ENCODE measurements around the gene MPZL3. TPM values are rescaled to one million over a fixed set of nuclear protein-coding genes. Genes with fewer than 3 reads are reported as not detected.
"Not testable (repeated sequence)": the region's sequence is repeated elsewhere in the genome, so short reads cannot be mapped to it uniquely, and the experiment has no call there.

MPZL3 gene
- total and polyA plus RNA-seq, 9 donors, result 0.25 to 7.0 (median 1.0) TPM

DNA sequence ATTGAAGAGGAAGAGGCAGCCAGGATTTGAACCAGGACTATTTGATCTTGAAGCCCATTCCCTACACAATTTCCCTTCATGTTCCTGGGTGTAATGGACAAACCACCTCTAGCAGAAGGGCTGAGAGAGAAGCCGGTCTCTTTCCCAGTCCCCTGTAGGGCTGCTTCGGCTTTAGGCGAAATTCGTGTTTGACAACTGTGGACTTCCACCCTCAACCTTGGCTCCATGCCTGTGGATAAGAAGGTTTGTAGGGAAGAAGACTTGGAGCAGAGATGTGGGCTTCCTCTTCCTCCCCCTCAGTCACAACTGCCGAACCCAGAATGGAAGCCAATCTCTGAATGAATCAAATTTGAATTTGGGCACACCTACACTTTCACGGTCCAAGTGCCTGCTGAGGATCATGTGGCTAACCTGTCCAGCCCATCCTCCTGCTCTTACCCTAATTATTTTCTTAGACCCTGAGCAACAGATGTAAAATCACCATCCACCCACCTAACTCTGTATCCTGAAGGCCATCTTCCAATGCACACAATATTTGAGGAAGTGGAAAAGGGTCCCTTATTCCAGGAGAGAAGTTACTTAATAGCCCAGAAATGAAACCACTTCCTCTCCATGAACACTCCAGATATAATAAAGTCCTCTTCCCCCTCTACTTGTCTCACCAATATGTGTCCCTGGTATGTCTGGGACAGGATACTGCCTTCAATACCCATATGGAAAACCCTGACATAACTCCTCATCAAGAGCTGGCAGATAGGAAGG, 65.6 kb downstream of the MPZL3 start:
- H3K27ac ChIP-seq, result no peak overlapping the region
- no peaks in the 10 kb centered on the region for H3K27me3 ChIP-seq
- WGBS, 3 donors, result 22 to 49% (median 41%) methylated on average over 6 of the region's 6 CpGs
- no peaks in the 10 kb centered on the region for H3K9me3 ChIP-seq
- TF ChIP-seq EP300 (IDR thresholded peaks at IDR 0.05), result no peak
- no peak for TF ChIP-seq POLR2A (IDR thresholded peaks at IDR 0.05)
- TF ChIP-seq, protein P1, sequence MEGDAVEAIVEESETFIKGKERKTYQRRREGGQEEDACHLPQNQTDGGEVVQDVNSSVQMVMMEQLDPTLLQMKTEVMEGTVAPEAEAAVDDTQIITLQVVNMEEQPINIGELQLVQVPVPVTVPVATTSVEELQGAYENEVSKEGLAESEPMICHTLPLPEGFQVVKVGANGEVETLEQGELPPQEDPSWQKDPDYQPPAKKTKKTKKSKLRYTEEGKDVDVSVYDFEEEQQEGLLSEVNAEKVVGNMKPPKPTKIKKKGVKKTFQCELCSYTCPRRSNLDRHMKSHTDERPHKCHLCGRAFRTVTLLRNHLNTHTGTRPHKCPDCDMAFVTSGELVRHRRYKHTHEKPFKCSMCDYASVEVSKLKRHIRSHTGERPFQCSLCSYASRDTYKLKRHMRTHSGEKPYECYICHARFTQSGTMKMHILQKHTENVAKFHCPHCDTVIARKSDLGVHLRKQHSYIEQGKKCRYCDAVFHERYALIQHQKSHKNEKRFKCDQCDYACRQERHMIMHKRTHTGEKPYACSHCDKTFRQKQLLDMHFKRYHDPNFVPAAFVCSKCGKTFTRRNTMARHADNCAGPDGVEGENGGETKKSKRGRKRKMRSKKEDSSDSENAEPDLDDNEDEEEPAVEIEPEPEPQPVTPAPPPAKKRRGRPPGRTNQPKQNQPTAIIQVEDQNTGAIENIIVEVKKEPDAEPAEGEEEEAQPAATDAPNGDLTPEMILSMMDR (IDR thresholded peaks at IDR 0.05), result no peak
- H3K4me3 ChIP-seq, result no peak overlapping the region
- no peaks in the 10 kb centered on the region for H3K36me3 ChIP-seq
- intact Hi-C loops (cut with DNase I), result no loop called here
- DNase-seq, result no peak
- H3K4me1 ChIP-seq (ENCODE audit: insufficient read depth), result no peaks in the 10 kb centered on the region

DNA sequence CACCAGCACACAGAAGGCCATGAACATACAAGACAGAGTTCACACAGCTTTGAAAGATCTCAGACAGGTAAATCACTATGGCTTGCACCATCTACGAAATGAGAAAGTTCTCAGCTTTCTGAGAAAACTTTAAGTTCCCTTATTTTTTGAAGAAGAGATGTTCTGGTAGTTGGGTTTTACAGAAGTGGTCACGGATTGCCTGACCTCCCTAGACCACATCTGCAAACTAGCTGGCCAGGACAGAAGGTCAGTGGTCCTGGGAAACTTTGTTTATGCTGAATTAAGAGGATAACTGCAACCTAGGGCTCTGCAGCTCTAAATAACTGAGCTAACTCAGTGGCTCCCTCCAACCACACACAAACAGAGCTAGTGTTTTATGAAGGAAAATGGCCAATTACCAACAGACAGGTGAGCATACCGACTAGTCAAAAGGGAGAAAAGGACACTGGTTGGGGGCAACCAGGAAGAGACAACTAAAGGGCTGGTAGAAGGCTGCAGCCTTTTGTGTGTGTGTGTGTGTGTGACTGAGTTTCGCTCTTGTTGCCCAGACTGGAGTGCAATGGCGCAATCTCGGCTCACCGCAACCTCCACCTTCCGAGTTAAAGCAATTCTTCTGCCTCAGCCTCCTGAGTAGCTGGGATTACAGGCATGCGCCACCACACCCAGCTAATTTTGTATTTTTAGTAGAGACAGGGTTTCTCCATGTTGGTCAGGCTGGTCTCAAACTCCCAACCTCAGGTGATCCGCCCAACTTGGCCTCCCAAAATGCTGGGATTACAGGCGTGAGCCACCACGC, 67.2 kb downstream of the MPZL3 start:
- 89 to 91% (median 90%) methylated on average over 12 of the region's 12 CpGs for WGBS, 3 donors
- Histone ChIP-seq H3K27me3 (no peaks in the 10 kb centered on the region), H3K4me3 (no peak overlapping the region), H3K4me1 (ENCODE audit: insufficient read depth) (no peaks in the 10 kb centered on the region), H3K9me3 (no peaks in the 10 kb centered on the region), H3K27ac (no peak overlapping the region), H3K36me3 (no peaks in the 10 kb centered on the region)
- intact Hi-C loops (cut with DNase I), result no loop called here
- DNase-seq, result no peak
- TF ChIP-seq EP300 (IDR thresholded peaks at IDR 0.05) (no peak), POLR2A (IDR thresholded peaks at IDR 0.05) (no peak)
- TF ChIP-seq, protein P1 (IDR thresholded peaks at IDR 0.05), result no peak

DNA sequence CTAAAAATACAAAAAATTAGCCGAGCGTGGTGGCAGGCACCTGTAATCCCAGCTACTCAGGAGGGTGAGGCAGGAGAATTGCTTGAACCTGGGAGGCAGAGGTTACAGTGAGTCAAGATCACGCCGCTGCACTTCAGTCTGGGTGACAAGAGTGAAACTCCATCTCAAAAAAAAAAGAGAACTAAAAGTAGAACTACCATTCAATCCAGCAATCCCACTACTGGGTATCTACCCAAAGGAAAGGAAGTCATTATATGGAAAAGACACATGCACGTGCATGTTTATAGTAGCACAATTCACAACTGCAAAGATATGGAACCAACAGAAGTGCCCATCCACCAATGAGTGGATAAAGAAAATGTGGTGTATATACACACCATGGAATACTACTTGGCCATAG, 68.5 kb downstream of the MPZL3 start:
- H3K27me3 ChIP-seq; H3K4me3 ChIP-seq; H3K4me1 ChIP-seq (ENCODE audit: insufficient read depth); H3K9me3 ChIP-seq; DNase-seq; H3K36me3 ChIP-seq; H3K27ac ChIP-seq; intact Hi-C loops (cut with DNase I): not testable (repeated sequence)
- 73 to 92% (median 91%) methylated on average over 5 of the region's 5 CpGs for WGBS, 3 donors

DNA sequence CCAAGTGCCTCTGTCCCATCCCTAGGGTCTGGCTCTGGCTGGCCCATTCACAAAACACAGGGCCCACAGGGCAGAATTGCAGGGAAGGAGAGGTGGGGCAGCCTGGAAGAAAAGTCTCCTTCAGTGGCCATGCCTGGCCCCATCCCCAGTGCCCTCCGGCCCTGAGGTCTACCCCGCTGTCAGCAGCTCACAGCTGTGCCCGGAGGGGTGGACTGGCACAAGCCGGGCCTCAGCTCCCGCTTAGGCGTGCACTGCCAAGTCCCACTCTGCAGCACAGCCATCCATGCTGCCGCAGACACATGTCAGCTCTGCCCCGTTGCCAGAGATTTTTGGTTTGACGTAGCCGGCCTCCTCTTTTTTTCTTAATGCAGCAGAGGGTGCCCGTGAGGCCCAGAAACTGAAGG, 71.9 kb downstream of the MPZL3 start:
- H3K9me3 ChIP-seq, result no peaks in the 10 kb centered on the region
- H3K27me3 ChIP-seq, result no peaks in the 10 kb centered on the region
- intact Hi-C loops (cut with DNase I), result no loop called here
- no peak overlapping the region for H3K27ac ChIP-seq
- no peaks in the 10 kb centered on the region for H3K4me1 ChIP-seq (ENCODE audit: insufficient read depth)
- no peaks in the 10 kb centered on the region for H3K36me3 ChIP-seq
- DNase-seq, result peak; percentile 47 to 57 (median 51)
- TF ChIP-seq EP300 (IDR thresholded peaks at IDR 0.05) (no peak), POLR2A (IDR thresholded peaks at IDR 0.05) (no peak)
- TF ChIP-seq, protein P1 (IDR thresholded peaks at IDR 0.05), result no peak
- WGBS, 3 donors, result 4 to 11% (median 4%) methylated on average over 11 of the region's 11 CpGs
- no peak overlapping the region for H3K4me3 ChIP-seq

DNA sequence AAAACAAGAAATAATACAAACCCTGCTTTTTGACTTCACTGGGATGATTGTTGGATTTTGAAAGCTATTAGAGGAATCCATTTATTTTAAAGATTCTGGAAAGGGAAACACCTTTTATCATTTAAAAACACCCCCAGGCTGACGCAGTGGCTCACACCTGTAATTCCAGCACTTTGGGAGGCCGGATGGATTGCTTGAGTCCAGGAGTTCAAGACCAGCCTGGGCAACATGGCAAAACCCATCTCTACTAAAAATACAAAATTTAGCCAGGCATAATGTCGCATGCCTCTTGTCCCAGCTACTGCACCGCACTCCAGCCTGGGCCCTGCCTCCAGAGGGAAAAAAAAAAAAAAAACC, 75.4 kb downstream of the MPZL3 start:
- TF ChIP-seq, protein P1 (IDR thresholded peaks at IDR 0.05), result no peak
- no peak for TF ChIP-seq EP300 (IDR thresholded peaks at IDR 0.05)
- Histone ChIP-seq H3K4me3 (no peak overlapping the region), H3K27ac (no peak overlapping the region), H3K27me3 (no peaks in the 10 kb centered on the region), H3K9me3 (no peaks in the 10 kb centered on the region), H3K4me1 (ENCODE audit: insufficient read depth) (no peaks in the 10 kb centered on the region), H3K36me3 (no peaks in the 10 kb centered on the region)
- 83 to 89% (median 86%) methylated on average over 4 of the region's 4 CpGs for WGBS, 3 donors
- no peak for DNase-seq
- intact Hi-C loops (cut with DNase I), result no loop called here
